Neural cell (in vitro differentiated cells): ENCODE data around the gene HECW1. TPM values are rescaled to one million over a fixed set of nuclear protein-coding genes. Genes with fewer than 3 reads are reported as not detected.

Experiments used
- H2AFZ ChIP-seq: fragments of 200-600, 300-800 bp; sonication (generic), shearing (Covaris generic); 2 replicates; pipeline ENCODE4 v1.6.0; 2014; ENCODE audit warnings: low read depth, mild to moderate bottlenecking, antibody characterized with exemption, low read length, moderate library complexity
- H3F3A ChIP-seq: fragments of 200-600 bp; shearing (Covaris generic); 2 replicates; pipeline ENCODE4 v1.6.1; 2016; ENCODE audit warnings: mild to moderate bottlenecking, moderate library complexity, mixed read lengths, antibody characterized with exemption, low read length; ENCODE audit not compliant: insufficient read depth, poor library complexity, severe bottlenecking
- H3K27ac ChIP-seq: fragments of 200-600, 300-800 bp; sonication (generic), shearing (Covaris generic); 2 replicates; pipeline ENCODE4 v1.5.1; 2014; ENCODE audit warnings: mild to moderate bottlenecking, low read length, moderate library complexity
- H3K27me3 ChIP-seq: fragments of 300-800, 200-600 bp; sonication (generic), shearing (Covaris generic); 2 replicates; pipeline ENCODE4 v1.6.0; 2014; ENCODE audit warnings: mild to moderate bottlenecking, low read depth, low read length, moderate library complexity; ENCODE audit not compliant: insufficient read depth
- H3K36me3 ChIP-seq: fragments of 300-800, 200-600 bp; sonication (generic), shearing (Covaris generic); 2 replicates; pipeline ENCODE4 v1.5.1; 2014; ENCODE audit warnings: mild to moderate bottlenecking, antibody characterized with exemption, low read length, moderate library complexity; ENCODE audit not compliant: insufficient read depth
- H3K4me2 ChIP-seq: fragments of 300-800, 200-600 bp; sonication (generic), shearing (Covaris generic); 2 replicates; pipeline ENCODE4 v1.6.0; 2014; ENCODE audit warnings: mild to moderate bottlenecking, low read length
- H3K4me3 ChIP-seq: fragments of 300-800, 200-600 bp; sonication (generic), shearing (Covaris generic); 2 replicates; pipeline ENCODE4 v1.5.1; 2014; ENCODE audit warnings: mild to moderate bottlenecking, low read length, moderate library complexity
- H3K79me2 ChIP-seq: fragments of 200-600 bp; shearing (Covaris generic); replicated peaks from 2 replicates; pipeline ENCODE4 v1.6.0; 2014; ENCODE audit warnings: mild to moderate bottlenecking, low read length, moderate library complexity; ENCODE audit not compliant: insufficient read depth
- H3K9ac ChIP-seq: fragments of 300-800, 200-600 bp; sonication (generic), shearing (Covaris generic); 2 replicates; pipeline ENCODE4 v1.6.1; 2016; ENCODE audit warnings: mild to moderate bottlenecking, low read length, mixed read lengths
- H3K9me2 ChIP-seq: fragments of 200-600 bp; shearing (Covaris generic); 2 replicates; pipeline ENCODE4 v1.6.1; 2016; ENCODE audit warnings: mild to moderate bottlenecking, low read length, mixed read lengths; ENCODE audit not compliant: insufficient read depth
- H3K9me3 ChIP-seq: fragments of 200-600, 300-800 bp; sonication (generic), shearing (Covaris generic); 2 replicates; pipeline ENCODE4 v1.6.1; 2016; ENCODE audit warnings: mild to moderate bottlenecking, mixed run types, low read length, moderate library complexity, mixed read lengths
- H4K20me1 ChIP-seq: fragments of 200-600 bp; shearing (Covaris generic); 2 replicates; pipeline ENCODE4 v1.6.1; 2016; ENCODE audit warnings: mild to moderate bottlenecking, mixed run types; ENCODE audit not compliant: insufficient read depth
- CTCF ChIP-seq: fragments of 450-650 bp; IDR thresholded peaks from 2 replicates; pipeline ENCODE4 v1.5.1; 2014; ENCODE audit warnings: antibody characterized with exemption, mild to moderate bottlenecking, moderate library complexity; ENCODE audit not compliant: poor library complexity, severe bottlenecking
- EP300 ChIP-seq: fragments of 450-650 bp; conservative IDR thresholded peaks from 2 replicates; pipeline ENCODE4 v1.6.1; 2014; ENCODE audit warnings: antibody characterized with exemption, mild to moderate bottlenecking, moderate library complexity; ENCODE audit not compliant: poor library complexity, severe bottlenecking
- EZH2 ChIP-seq: fragments of 200-600, 300-800 bp; shearing (Covaris generic), sonication (generic); IDR thresholded peaks from 2 replicates; pipeline ENCODE4 v1.6.1; 2014; ENCODE audit warnings: antibody characterized with exemption, low read length, borderline replicate concordance, mild to moderate bottlenecking; ENCODE audit not compliant: insufficient read depth, poor library complexity, severe bottlenecking
- MXI1 ChIP-seq: fragments of 450-650 bp; conservative IDR thresholded peaks from 2 replicates; pipeline ENCODE4 v1.6.1; 2014; ENCODE audit warnings: antibody characterized with exemption, mild to moderate bottlenecking; ENCODE audit not compliant: poor library complexity, severe bottlenecking
- POLR2AphosphoS5 ChIP-seq: IDR thresholded peaks from 2 replicates; pipeline ENCODE4 v1.6.1; 2012
- RAD21 ChIP-seq: fragments of 450-650 bp; conservative IDR thresholded peaks from 2 replicates; pipeline ENCODE4 v1.6.1; 2014; ENCODE audit warnings: antibody characterized with exemption, mild to moderate bottlenecking, moderate library complexity
- REST ChIP-seq: IDR thresholded peaks from 2 replicates; pipeline ENCODE4 v1.6.1; 2012; ENCODE audit warnings: borderline replicate concordance
- SMC3 ChIP-seq: fragments of 450-650 bp; conservative IDR thresholded peaks from 2 replicates; pipeline ENCODE4 v1.6.1; 2014; ENCODE audit warnings: antibody characterized with exemption, mild to moderate bottlenecking, moderate library complexity; ENCODE audit not compliant: poor library complexity
- TAF1 ChIP-seq: IDR thresholded peaks from 2 replicates; pipeline ENCODE4 v1.6.1; 2012; ENCODE audit warnings: low read depth
- polyA plus RNA-seq: library from polyadenylated mRNA; depleted of rRNA; stranded (reverse); fragments of >200 nt; gene quantifications from 2 replicates; pipeline ENCODE4 v1.2.3, GENCODE V29; 2014

The HECW1 gene
- polyA plus RNA-seq, 1 donor from 2014 or later, result 13.8 TPM

GRCh38 chr7:43110791-43111535 is 1.5 kb upstream of the HECW1 start:
- no peak overlapping the region for H3K4me3 ChIP-seq

GRCh38 chr7:43111630-43112458 is 603 bp upstream of the HECW1 start:
- H3K4me3 ChIP-seq, result peak overlapping the region; percentile 88
- peaks cover 13% of the 10 kb centered on the region for H3K27me3 ChIP-seq
- no peaks in the 10 kb centered on the region for H3K36me3 ChIP-seq
- peak overlapping the region; percentile 23 for H3K4me2 ChIP-seq
- TF ChIP-seq SMC3, result no peak
- TF ChIP-seq MXI1, result no peak
- TF ChIP-seq POLR2AphosphoS5, result no peak
- no peak for TF ChIP-seq TAF1
- no peak for TF ChIP-seq RAD21
- no peak for TF ChIP-seq EZH2
- no peak for TF ChIP-seq EP300
- no peak for TF ChIP-seq REST
- TF ChIP-seq CTCF, result no peak
- no peaks in the 10 kb centered on the region for H3K9me3 ChIP-seq
- H3F3A ChIP-seq, result no peaks in the 10 kb centered on the region
- peaks cover 28% of the 10 kb centered on the region for H3K79me2 ChIP-seq
- H2AFZ ChIP-seq, result peak overlapping the region; percentile 84
- no peaks in the 10 kb centered on the region for H3K9me2 ChIP-seq
- peak overlapping the region; percentile 98 for H3K9ac ChIP-seq
- H3K27ac ChIP-seq, result peak overlapping the region; percentile 91
- no peaks in the 10 kb centered on the region for H4K20me1 ChIP-seq

More at GRCh38 chr7:43110791-43111535, 1.5 kb upstream of the HECW1 start:
- Histone ChIP-seq H2AFZ (no peak overlapping the region), H4K20me1 (no peaks in the 10 kb centered on the region), H3F3A (no peaks in the 10 kb centered on the region), H3K9ac (no peak overlapping the region), H3K27me3 (peaks cover 13% of the 10 kb centered on the region), H3K9me2 (no peaks in the 10 kb centered on the region), H3K36me3 (no peaks in the 10 kb centered on the region), H3K4me2 (no peak overlapping the region), H3K9me3 (no peaks in the 10 kb centered on the region), H3K27ac (no peak overlapping the region), H3K79me2 (peaks cover 22% of the 10 kb centered on the region)
- no peak for TF ChIP-seq REST
